Erythroblast (primary cell): ENCODE data around the gene CALCOCO2.

Experiments
- GATA1 ChIP-seq: IDR thresholded peaks from 2 replicates; pipeline ENCODE4 v1.6.1; 2011; ENCODE audit warnings: low read depth, mild to moderate bottlenecking, control low read depth, low read length, moderate library complexity
- POLR2A ChIP-seq: IDR thresholded peaks from 2 replicates; pipeline ENCODE4 v1.6.1; 2011; ENCODE audit warnings: mild to moderate bottlenecking, low read length

GRCh38 chr17:48799069-48799723 lies 31.6 kb upstream of the CALCOCO2 start:
- no peak for TF ChIP-seq POLR2A
- no peak for TF ChIP-seq GATA1
